DMS114 treated with DMSO at 0.1 percent for 48 hours (cell line): ENCODE results near the gene SINHCAF.

Experiments used
- DNase-seq: peaks from one replicate; lab custom pipeline; 2025; ENCODE audit not compliant: unreplicated experiment; lab: John Stamatoyannopoulos, UW

The SINHCAF gene

DNA sequence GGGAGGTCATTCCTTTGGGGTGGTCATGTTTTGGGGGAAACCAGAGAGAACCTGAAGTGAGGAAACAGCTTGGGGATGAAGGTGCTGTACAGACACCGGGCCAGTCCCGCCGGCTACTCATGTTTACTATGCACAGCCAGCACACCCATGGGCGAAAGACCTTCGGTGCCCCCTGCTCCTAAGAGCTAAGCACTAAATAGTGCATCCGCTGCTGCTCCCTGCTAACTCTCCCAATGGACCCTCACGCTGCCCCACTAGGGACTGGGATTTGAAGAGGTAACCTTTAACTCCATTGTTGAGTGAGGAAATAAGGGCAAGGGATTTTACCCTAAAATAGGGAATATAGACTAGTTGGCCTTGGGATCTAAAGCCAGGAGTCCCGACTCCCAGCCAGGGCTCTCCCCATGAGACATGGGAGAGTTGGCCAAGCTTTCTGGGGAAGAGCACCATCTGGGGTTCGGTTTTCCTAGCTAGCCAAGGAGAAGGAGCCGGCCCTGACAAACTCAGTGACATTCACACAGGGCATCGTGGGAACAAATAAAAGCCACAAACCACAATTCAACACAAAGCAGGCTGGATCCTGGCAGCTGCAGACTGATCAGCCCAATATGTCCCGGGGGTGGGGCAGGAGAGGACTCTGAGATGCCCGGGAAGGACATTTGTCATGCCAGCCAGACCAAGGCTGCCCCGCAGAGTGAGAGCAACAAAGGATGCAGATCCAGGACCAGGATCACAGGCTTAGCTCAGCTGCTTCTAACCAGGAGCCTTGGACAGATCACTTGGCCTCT lies 91.7 kb downstream of the SINHCAF start:
- no peak for DNase-seq

GRCh38 chr12:31233061-31233730 lies 92.8 kb downstream of the SINHCAF start:
- no peak for DNase-seq

GRCh38 chr12:31232361-31232965 lies 93.5 kb downstream of the SINHCAF start:
- DNase-seq = no peak

DNA sequence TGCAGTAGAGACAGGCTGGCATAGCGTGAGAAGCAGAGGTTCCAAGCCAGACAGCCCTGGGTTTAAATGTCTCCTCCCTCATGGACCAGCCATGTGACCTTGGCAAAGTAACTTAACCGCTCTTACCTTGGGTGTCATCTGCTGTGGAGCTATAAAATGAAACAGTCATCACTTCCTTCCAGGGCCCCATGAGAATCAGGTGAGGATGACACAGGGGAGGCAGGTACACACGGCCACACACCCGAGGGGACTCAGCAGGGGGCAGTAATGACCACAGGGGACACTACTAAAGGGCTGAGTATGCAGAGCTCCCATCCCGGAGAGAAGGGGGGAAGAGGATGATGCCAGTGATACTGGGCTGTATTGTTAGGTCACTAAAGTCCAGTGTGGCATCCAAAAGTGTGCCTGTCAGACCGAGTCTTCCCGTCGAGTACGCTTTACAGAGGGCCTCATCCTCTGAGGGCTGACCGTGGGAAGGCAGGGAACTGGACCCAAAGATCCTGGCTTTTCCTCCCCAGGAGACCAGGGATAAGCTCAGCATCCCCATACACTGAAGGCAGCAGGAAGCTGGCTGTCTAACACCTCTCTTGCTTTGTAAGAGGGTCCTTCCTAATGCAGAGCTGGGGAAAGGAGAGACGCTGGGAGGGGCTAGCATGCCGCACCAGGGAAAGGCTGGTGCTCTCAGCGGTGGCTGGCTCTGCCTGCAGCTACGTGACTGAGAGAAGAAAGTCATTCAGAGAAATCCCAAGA lies 94.2 kb downstream of the SINHCAF start:
- DNase-seq = no peak
